SU-DHL-6 (cell line): Measurements from ENCODE around the gene TMEM184A.

Experiments
- H2AFZ ChIP-seq: fragments of 200-600 bp; sonication (generic); 2 replicates; pipeline ENCODE4 v1.6.1; 2014; ENCODE audit warnings: low read depth, mild to moderate bottlenecking, moderate library complexity, mixed read lengths, antibody characterized with exemption, low read length; ENCODE audit not compliant: severe bottlenecking
- H3F3A ChIP-seq: fragments of 200-600 bp; shearing (Covaris generic); 2 replicates; pipeline ENCODE4 v1.6.0; 2016; ENCODE audit warnings: antibody characterized with exemption, mild to moderate bottlenecking; ENCODE audit not compliant: insufficient read depth
- H3K27ac ChIP-seq: fragments of 200-600 bp; sonication (generic); 2 replicates; pipeline ENCODE4 v1.5.1; 2016; ENCODE audit warnings: low read depth, mild to moderate bottlenecking, low read length, moderate library complexity, mixed read lengths
- H3K27me3 ChIP-seq: fragments of 200-600 bp; sonication (generic), shearing (Covaris generic); 2 replicates; pipeline ENCODE4 v1.6.0; 2014; ENCODE audit warnings: mild to moderate bottlenecking, low read length
- H3K36me3 ChIP-seq: fragments of 200-600 bp; sonication (generic); 2 replicates; pipeline ENCODE4 v1.6.1; 2014; ENCODE audit warnings: mild to moderate bottlenecking, low read length, mixed read lengths
- H3K4me2 ChIP-seq: fragments of 300-600, 200-600 bp; shearing (Covaris generic), sonication (generic); 2 replicates; pipeline ENCODE4 v1.6.0; 2014; ENCODE audit warnings: low read length, low read depth, mild to moderate bottlenecking; ENCODE audit not compliant: poor library complexity, severe bottlenecking
- H3K4me3 ChIP-seq: fragments of 200-600 bp; sonication (generic); 2 replicates; pipeline ENCODE4 v1.5.1; 2014; ENCODE audit warnings: antibody characterized with exemption, low read length, mild to moderate bottlenecking, mixed read lengths; ENCODE audit not compliant: insufficient read depth, poor library complexity, severe bottlenecking
- H3K79me2 ChIP-seq: fragments of 200-600 bp; sonication (generic); 2 replicates; pipeline ENCODE4 v1.6.1; 2014; ENCODE audit warnings: mild to moderate bottlenecking, low read length, moderate library complexity; ENCODE audit not compliant: insufficient read depth
- H3K9ac ChIP-seq: fragments of 200-600 bp; sonication (generic); 2 replicates; pipeline ENCODE4 v1.7.0; 2014; ENCODE audit warnings: mild to moderate bottlenecking, low read length
- H3K9me2 ChIP-seq: fragments of 200-600 bp; sonication (generic); replicated peaks from 2 replicates; pipeline ENCODE4 v1.6.1; 2014; ENCODE audit warnings: low read length; ENCODE audit not compliant: insufficient read depth
- H3K9me3 ChIP-seq: fragments of 200-600 bp; sonication (generic); 2 replicates; pipeline ENCODE4 v1.6.1; 2014; ENCODE audit warnings: low read length, mixed read lengths; ENCODE audit not compliant: insufficient read depth
- H4K20me1 ChIP-seq: fragments of 200-600 bp; sonication (generic); 2 replicates; pipeline ENCODE4 v1.6.1; 2014; ENCODE audit warnings: low read depth, mild to moderate bottlenecking, antibody characterized with exemption, low read length, moderate library complexity, mixed read lengths
- CTCF ChIP-seq: fragments of 200-600 bp; sonication (generic); IDR thresholded peaks from one replicate; pipeline ENCODE4 v1.5.1; 2017; ENCODE audit warnings: antibody characterized with exemption, mild to moderate bottlenecking, low read length, moderate library complexity; ENCODE audit not compliant: insufficient read depth, poor library complexity, severe bottlenecking
- EZH2phosphoT487 ChIP-seq: fragments of 200-600 bp; sonication (generic), shearing (Covaris generic); conservative IDR thresholded peaks from 2 replicates; pipeline ENCODE4 v1.6.1; 2018; ENCODE audit warnings: mild to moderate bottlenecking, antibody characterized with exemption, low read length, moderate library complexity, mixed read lengths

TMEM184A gene

GRCh38 chr7:1514995-1515401 is 41.0 kb downstream of the TMEM184A start:
- Histone ChIP-seq H4K20me1 (no peaks in the 10 kb centered on the region), H3F3A (no peaks in the 10 kb centered on the region), H3K36me3 (no peaks in the 10 kb centered on the region), H3K9me3 (no peaks in the 10 kb centered on the region), H3K27me3 (no peaks in the 10 kb centered on the region), H3K9me2 (no peaks in the 10 kb centered on the region), H3K27ac (no peak overlapping the region), H3K4me2 (no peak overlapping the region), H3K4me3 (no peak overlapping the region), H2AFZ (no peak overlapping the region), H3K9ac (no peak overlapping the region), H3K79me2 (no peaks in the 10 kb centered on the region)
- TF ChIP-seq EZH2phosphoT487 (no peak), CTCF (no peak)

- H3K4me2 ChIP-seq = no peak overlapping the region
- no peak overlapping the region for H3K4me3 ChIP-seq
- H2AFZ ChIP-seq = no peak overlapping the region
- H3K36me3 ChIP-seq = no peaks in the 10 kb centered on the region
- no peaks in the 10 kb centered on the region for H4K20me1 ChIP-seq
- no peaks in the 10 kb centered on the region for H3K9me3 ChIP-seq
- no peaks in the 10 kb centered on the region for H3K79me2 ChIP-seq
- TF ChIP-seq CTCF = no peak
- no peak for TF ChIP-seq EZH2phosphoT487
- H3F3A ChIP-seq = no peaks in the 10 kb centered on the region
- H3K9me2 ChIP-seq = no peaks in the 10 kb centered on the region
- no peaks in the 10 kb centered on the region for H3K27me3 ChIP-seq
- H3K9ac ChIP-seq = no peak overlapping the region
- H3K27ac ChIP-seq = no peak overlapping the region
These were observed 41.6 kb downstream of the TMEM184A start for GRCh38 chr7:1514407-1514806.

- TF ChIP-seq EZH2phosphoT487 = no peak
- TF ChIP-seq CTCF = no peak
- Histone ChIP-seq H3K9me3 (no peaks in the 10 kb centered on the region), H4K20me1 (no peaks in the 10 kb centered on the region), H2AFZ (no peak overlapping the region), H3K27ac (no peak overlapping the region), H3K9ac (no peak overlapping the region), H3K36me3 (no peaks in the 10 kb centered on the region), H3K4me3 (no peak overlapping the region), H3K27me3 (no peaks in the 10 kb centered on the region), H3K9me2 (no peaks in the 10 kb centered on the region), H3K4me2 (no peak overlapping the region), H3F3A (no peaks in the 10 kb centered on the region), H3K79me2 (no peaks in the 10 kb centered on the region)
These were observed 42.3 kb downstream of the TMEM184A start for GRCh38 chr7:1513657-1514095.
